Neural progenitor cell (in vitro differentiated cells): ENCODE measurements around the gene SCT. TPM values are rescaled to one million over a fixed set of nuclear protein-coding genes. Genes with fewer than 3 reads are reported as not detected.

Experiments
- DNase-seq: peaks from one replicate; pipeline ENCODE4 v3.0.0-alpha.2; 2016; ENCODE audit warnings: low spot score
- H2AFZ ChIP-seq: fragments of 200-600 bp; sonication (generic); replicated peaks from 2 replicates; pipeline ENCODE4 v1.6.1; 2016; ENCODE audit warnings: antibody characterized with exemption
- H3F3A ChIP-seq: fragments of 200-600 bp; sonication (generic); 2 replicates; pipeline ENCODE4 v1.6.1; 2016; ENCODE audit warnings: antibody characterized with exemption, low read depth
- H3K27ac ChIP-seq: fragments of 200-600 bp; sonication (generic); 2 replicates; pipeline ENCODE4 v1.5.1; 2016; ENCODE audit warnings: mild to moderate bottlenecking
- H3K27me3 ChIP-seq: fragments of 200-600 bp; sonication (generic); 2 replicates; pipeline ENCODE4 v1.6.1; 2016; ENCODE audit warnings: mild to moderate bottlenecking, moderate library complexity
- H3K36me3 ChIP-seq: fragments of 200-600 bp; sonication (generic); 2 replicates; pipeline ENCODE4 v1.5.1; 2016
- H3K4me1 ChIP-seq: fragments of 200-600 bp; sonication (generic); 2 replicates; pipeline ENCODE4 v1.6.1; 2016; ENCODE audit warnings: mixed run types
- H3K4me2 ChIP-seq: fragments of 200-600 bp; sonication (generic); 2 replicates; pipeline ENCODE4 v1.6.1; 2016
- H3K4me3 ChIP-seq: fragments of 200-600 bp; sonication (generic); 2 replicates; pipeline ENCODE4 v1.5.1; 2016
- H3K79me2 ChIP-seq: fragments of 200-600 bp; sonication (generic); 2 replicates; pipeline ENCODE4 v1.6.1; 2016; ENCODE audit warnings: low read depth
- H3K9ac ChIP-seq: fragments of 200-600 bp; sonication (generic); 2 replicates; pipeline ENCODE4 v1.6.1; 2016
- H3K9me3 ChIP-seq: fragments of 200-600 bp; sonication (generic); 2 replicates; pipeline ENCODE4 v1.5.1; 2016; ENCODE audit warnings: low read depth
- H4K20me1 ChIP-seq: fragments of 200-600 bp; sonication (generic); 2 replicates; pipeline ENCODE4 v1.6.1; 2016; ENCODE audit warnings: low read depth
- H3K27ac Mint-ChIP-seq: 3 replicates; pipeline ENCODE4 v1.8.0; 2021; ENCODE audit warnings: mixed read lengths
- H3K27me3 Mint-ChIP-seq: 2 replicates; pipeline ENCODE4 v1.8.0; 2022; ENCODE audit warnings: low read depth, mild to moderate bottlenecking, inconsistent platforms, moderate library complexity, mixed read lengths; ENCODE audit not compliant: insufficient read depth
- H3K36me3 Mint-ChIP-seq: 3 replicates; pipeline ENCODE4 v1.8.0; 2021; ENCODE audit warnings: mixed read lengths
- H3K4me1 Mint-ChIP-seq: 3 replicates; pipeline ENCODE4 v1.8.0; 2021; ENCODE audit warnings: mixed read lengths
- H3K4me3 Mint-ChIP-seq: 3 replicates; pipeline ENCODE4 v1.8.0; 2021; ENCODE audit warnings: mild to moderate bottlenecking, moderate library complexity, mixed read lengths
- H3K9me3 Mint-ChIP-seq: 3 replicates; pipeline ENCODE4 v1.8.0; 2020; ENCODE audit warnings: mixed read lengths
- CTCF ChIP-seq: fragments of 200-600 bp; sonication (generic); IDR thresholded peaks from 2 replicates; pipeline ENCODE4 v1.5.1; 2017; ENCODE audit warnings: antibody characterized with exemption, mild to moderate bottlenecking
- EZH2 ChIP-seq: fragments of 200-600 bp; sonication (generic); IDR thresholded peaks from 2 replicates; pipeline ENCODE4 v1.6.1; 2017; ENCODE audit warnings: antibody characterized with exemption, mild to moderate bottlenecking, moderate library complexity
- EZH2phosphoT487 ChIP-seq: fragments of 200-600 bp; sonication (generic); IDR thresholded peaks from 2 replicates; pipeline ENCODE4 v1.6.1; 2017; ENCODE audit warnings: antibody characterized with exemption
- total RNA-seq: library from RNA; depleted of rRNA; stranded (reverse); fragments of >200 nt; gene quantifications from 2 replicates; pipeline ENCODE4 v1.2.3, GENCODE V29; 2015; ENCODE audit warnings: low replicate concordance

Gene SCT
- total RNA-seq, 1 donor from 2014 or later, result not detected

GRCh38 chr11:640021-640706, 13.2 kb upstream of the SCT start:
- no peak for TF ChIP-seq EZH2
- no peak for TF ChIP-seq EZH2phosphoT487
- Mint-ChIP-seq H3K27ac (no peak overlapping the region), H3K27me3 (peaks cover 30% of the 10 kb centered on the region), H3K4me1 (peaks cover 23% of the 10 kb centered on the region), H3K4me3 (peak overlapping the region; percentile 62), H3K9me3 (no peaks in the 10 kb centered on the region), H3K36me3 (no peaks in the 10 kb centered on the region)
- Histone ChIP-seq H3K27ac (no peak overlapping the region), H3K4me2 (peak overlapping the region; percentile 95), H3K4me3 (peak overlapping the region; percentile 25), H3K9me3 (no peaks in the 10 kb centered on the region), H3K36me3 (no peaks in the 10 kb centered on the region), H3K27me3 (peaks cover 41% of the 10 kb centered on the region), H3K79me2 (no peaks in the 10 kb centered on the region), H3F3A (peaks cover 56% of the 10 kb centered on the region), H3K4me1 (peaks cover 32% of the 10 kb centered on the region), H2AFZ (no peak overlapping the region), H4K20me1 (peaks cover 43% of the 10 kb centered on the region), H3K9ac (no peak overlapping the region)
- DNase-seq, result peak; percentile 46

- DNase-seq, result peak; percentile 61
- no peaks in the 10 kb centered on the region for H3K36me3 ChIP-seq
- H3K4me1 ChIP-seq, result peaks cover 32% of the 10 kb centered on the region
- H3K27me3 Mint-ChIP-seq, result peaks cover 34% of the 10 kb centered on the region
- no peak for TF ChIP-seq CTCF
- TF ChIP-seq EZH2phosphoT487, result no peak
- TF ChIP-seq EZH2, result peak; percentile 1
- no peaks in the 10 kb centered on the region for H3K79me2 ChIP-seq
- no peak overlapping the region for H2AFZ ChIP-seq
- peak overlapping the region; percentile 95 for H3K4me2 ChIP-seq
- peaks cover 48% of the 10 kb centered on the region for H3K27me3 ChIP-seq
- H3K9me3 ChIP-seq, result no peaks in the 10 kb centered on the region
- H3K27ac ChIP-seq, result peak overlapping the region; percentile 96
- H3F3A ChIP-seq, result peaks cover 56% of the 10 kb centered on the region
- no peak overlapping the region for H3K27ac Mint-ChIP-seq
- H4K20me1 ChIP-seq, result peaks cover 48% of the 10 kb centered on the region
- H3K4me3 ChIP-seq, result peak overlapping the region; percentile 68
- H3K36me3 Mint-ChIP-seq, result no peaks in the 10 kb centered on the region
- peaks cover 27% of the 10 kb centered on the region for H3K4me1 Mint-ChIP-seq
- no peak overlapping the region for H3K9ac ChIP-seq
- H3K9me3 Mint-ChIP-seq, result no peaks in the 10 kb centered on the region
- peak overlapping the region; percentile 80 for H3K4me3 Mint-ChIP-seq
Observed at GRCh38 chr11:639332-639955, 12.5 kb upstream of the SCT start.

- peaks cover 37% of the 10 kb centered on the region for H3K27me3 Mint-ChIP-seq
- peak overlapping the region; percentile 80 for H3K4me3 Mint-ChIP-seq
- H3K9ac ChIP-seq, result no peak overlapping the region
- peak overlapping the region; percentile 89 for H3K27ac Mint-ChIP-seq
- H4K20me1 ChIP-seq, result peaks cover 48% of the 10 kb centered on the region
- peaks cover 27% of the 10 kb centered on the region for H3K4me1 Mint-ChIP-seq
- no peaks in the 10 kb centered on the region for H3K9me3 Mint-ChIP-seq
- no peak overlapping the region for H2AFZ ChIP-seq
- no peaks in the 10 kb centered on the region for H3K79me2 ChIP-seq
- H3K4me3 ChIP-seq, result peak overlapping the region; percentile 68
- no peaks in the 10 kb centered on the region for H3K36me3 ChIP-seq
- peak; percentile 15 for TF ChIP-seq EZH2phosphoT487
- no peak for TF ChIP-seq CTCF
- TF ChIP-seq EZH2, result peak; percentile 7
- DNase-seq, result peak; percentile 90
- H3K4me2 ChIP-seq, result peak overlapping the region; percentile 95
- peaks cover 32% of the 10 kb centered on the region for H3K4me1 ChIP-seq
- H3K36me3 Mint-ChIP-seq, result no peaks in the 10 kb centered on the region
- H3K27ac ChIP-seq, result peak overlapping the region; percentile 96
- H3K27me3 ChIP-seq, result peaks cover 48% of the 10 kb centered on the region
- no peaks in the 10 kb centered on the region for H3K9me3 ChIP-seq
- peaks cover 56% of the 10 kb centered on the region for H3F3A ChIP-seq
Observed at GRCh38 chr11:638631-639331, 11.8 kb upstream of the SCT start.
